Measurements from ENCODE around the gene SOCS2.

The SOCS2 gene

DNA sequence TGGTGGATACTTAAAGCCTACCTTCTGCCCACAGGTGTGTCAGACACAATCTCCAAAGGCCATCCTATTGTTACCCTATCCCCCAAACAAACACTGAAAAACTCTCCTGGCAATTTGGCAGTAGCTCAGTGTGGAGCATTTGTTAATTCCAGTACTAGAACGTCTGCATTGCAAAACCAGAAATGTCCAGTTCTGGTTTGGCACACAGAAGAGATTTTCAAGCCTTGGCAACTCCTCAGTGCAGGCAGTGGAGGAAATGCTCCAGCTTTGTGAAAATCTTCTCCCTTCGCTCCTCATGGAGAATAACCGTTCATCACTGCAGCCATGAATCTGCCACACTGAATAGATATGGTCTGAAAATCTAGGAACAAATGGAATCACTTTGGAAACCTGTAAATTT, 5.3 kb upstream of the SOCS2 start:
- DNase-seq (ENCODE audit: low read depth in 2 of 2): no peak

DNA sequence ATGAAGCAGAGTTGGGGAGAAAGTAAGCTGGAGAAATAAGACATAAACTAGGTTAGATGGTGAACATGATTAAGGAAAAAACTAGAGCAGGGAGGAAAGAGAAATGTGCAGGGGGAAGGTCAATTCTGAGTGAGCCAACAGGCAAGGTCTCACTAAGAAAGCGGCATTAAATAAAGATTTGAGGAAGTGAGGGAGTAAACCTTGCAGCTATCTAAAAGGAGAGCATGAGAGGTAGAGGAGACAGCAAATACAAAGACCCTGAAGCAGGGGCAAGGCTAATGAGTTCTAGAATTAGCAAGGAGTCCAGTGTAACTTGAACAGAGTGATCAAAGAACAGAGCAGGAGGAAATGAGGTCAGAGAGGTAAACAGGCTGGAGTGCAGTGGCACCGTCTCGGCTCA, 4.4 kb upstream of the SOCS2 start:
- DNase-seq (ENCODE audit: low read depth in 2 of 2): no peak

DNA sequence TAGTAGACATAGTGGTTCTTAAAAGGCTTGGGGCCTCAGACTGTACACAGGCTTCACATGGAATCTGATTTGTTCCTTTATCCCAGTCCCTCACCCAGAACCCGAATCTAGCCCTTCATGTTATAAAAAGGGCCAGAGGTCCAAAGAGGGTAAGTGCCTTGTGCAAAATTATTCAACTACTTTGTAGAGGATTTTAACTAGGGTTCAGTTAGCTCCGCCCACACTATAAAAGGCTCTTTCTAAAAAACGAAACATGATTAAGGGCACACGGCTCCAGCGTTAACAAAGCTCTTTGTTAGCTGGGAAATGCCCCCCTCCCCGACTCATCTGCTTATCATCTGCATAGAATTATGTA, 3.2 kb upstream of the SOCS2 start:
- DNase-seq (ENCODE audit: low read depth in 2 of 2): no peak

DNA sequence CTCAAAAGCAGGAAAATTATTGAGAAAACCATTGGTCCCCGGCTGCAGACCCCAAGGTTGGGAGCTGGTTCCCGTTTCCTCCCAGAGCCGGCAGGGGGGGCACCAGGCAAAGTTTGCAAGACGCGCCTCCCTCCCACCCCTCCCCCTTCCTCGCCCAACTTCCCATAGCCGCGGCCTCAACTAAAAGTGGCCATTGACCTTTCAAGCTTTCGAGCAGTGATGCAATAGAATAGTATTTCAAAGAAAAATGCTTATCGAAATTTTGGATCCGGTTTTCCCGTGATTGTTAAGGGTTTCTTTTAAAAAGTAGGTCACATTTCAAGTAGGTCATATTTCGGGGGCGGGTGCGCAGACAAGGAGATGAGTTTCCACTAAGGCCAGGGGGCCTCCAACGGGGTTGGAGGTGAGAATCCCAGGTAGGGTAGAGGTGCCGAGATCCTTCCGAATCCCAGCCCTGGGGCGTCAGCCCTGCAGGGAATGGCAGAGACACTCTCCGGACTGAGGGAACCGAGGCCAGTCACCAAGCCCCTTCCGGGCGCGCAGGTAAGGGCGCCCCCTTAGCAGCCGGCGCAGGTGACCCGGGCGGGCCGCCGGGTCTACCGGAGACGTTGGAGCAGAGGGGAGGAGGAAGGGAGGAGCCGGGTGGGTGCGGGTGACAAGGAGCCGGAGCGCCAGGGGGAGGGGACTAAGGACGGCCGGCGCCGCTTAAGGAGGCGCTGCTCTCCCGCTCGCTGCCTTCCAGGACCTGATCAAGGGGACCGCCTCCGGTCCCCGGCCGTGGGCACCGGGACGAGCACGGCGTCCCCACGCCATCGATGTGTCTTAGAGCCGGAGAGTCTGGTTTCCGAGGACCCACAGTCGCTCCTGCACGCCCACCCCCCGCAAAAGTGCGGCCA, 2.6 kb upstream of the SOCS2 start:
- peak; percentile 69 to 71 for DNase-seq (ENCODE audit: low read depth in 2 of 2)

DNA sequence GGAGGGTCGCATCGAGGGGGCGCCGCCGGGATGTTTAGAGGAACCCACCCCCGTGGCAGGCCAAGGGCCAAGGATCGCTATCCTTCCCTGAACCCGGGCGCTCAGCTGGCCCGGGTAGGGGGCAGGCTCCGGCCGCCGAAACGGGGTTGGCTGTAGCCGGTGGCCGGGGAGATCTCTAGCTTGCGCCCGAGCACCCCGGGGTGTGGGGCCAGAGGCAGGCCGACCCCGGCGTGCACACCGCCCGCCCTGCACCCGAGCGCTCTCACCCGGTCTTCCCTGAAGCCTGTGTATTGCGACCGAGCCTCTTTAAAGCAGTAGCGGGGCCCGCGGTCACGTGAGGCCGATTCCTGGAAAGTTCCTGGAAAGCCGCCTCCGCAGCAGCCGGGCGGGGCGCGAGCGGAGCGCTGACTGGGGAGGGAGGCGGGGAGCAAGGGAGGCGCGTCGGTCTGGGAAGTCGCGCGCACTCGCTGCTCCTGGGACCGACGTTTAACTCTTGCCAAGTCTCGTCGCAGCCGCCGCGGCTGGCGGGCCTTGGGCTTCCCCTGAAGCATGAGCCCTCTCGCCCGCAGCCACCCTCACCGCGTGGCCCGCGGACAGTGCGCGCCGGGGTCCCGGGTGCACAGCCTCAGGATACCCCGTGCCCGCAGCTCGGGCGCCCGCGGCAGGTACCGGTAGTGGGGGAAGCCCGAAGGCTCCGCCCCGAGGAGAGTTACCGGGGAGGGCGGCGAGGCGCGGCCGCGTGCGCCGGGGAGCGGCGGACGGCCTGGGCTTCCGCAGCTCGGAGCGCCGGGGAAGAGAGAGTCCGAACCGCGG, 1.7 kb upstream of the SOCS2 start:
- peak; percentile 83 to 86 for DNase-seq (ENCODE audit: low read depth in 2 of 2)

DNA sequence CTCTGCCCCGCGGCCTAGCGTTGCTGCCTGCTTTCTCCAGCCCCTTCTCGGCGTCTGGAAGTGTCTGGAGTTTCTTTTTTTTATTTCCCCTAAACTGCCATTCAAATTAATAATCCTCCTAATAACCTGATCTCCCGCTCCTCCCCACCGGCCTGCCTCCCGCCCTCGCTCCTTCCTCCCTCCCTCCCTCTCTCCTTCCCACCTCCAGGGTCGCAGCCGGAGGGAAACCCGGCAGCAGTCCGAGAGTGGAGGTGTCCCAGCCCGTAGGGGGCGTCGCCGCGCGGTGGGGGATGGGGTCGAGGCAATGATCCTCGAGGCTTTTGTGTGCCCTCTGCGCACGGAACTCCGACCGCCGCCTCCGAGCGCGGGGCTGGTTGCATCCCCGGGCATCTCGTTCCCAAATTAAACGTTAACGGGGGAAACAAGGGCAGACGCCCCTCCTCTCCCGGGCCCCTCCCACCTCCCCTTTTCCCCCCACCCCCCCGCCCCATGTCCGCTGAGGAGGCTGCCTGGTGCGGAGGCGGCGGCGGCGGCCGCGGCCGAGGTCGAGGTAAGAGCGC, 1.0 kb upstream of the SOCS2 start:
- peak; percentile 63 to 65 for DNase-seq (ENCODE audit: low read depth in 2 of 2)

DNA sequence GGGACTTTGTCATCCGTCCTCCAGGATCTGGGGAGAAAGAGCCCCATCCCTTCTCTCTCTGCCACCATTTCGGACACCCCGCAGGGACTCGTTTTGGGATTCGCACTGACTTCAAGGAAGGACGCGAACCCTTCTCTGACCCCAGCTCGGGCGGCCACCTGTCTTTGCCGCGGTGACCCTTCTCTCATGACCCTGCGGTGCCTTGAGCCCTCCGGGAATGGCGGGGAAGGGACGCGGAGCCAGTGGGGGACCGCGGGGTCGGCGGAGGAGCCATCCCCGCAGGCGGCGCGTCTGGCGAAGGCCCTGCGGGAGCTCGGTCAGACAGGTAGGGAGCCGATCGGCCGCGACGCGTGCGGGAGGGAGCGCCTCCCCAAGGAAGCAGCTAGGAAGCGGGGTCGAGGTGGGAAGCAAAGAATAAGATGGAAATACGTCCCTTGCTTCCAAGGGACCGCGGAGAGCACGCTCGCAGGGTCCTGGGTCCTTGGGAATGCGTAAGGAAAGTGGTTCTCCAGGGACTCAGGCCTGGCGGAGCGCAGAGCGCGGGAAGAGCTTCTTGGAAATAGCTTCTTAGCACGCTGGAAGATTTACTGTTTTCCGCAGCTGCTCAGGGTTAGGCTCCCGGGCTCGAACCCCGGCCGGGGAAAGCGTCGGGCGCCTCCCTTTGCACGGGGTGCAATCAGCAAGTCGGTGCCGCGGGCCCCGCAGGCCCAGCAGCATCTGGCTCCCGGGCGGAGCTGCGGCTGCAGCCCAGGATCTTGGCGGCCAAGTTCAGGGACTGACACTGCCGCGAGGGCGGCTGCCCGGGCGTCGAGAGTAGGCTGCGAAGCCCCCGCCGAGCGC, 457 bp downstream of the SOCS2 start:
- peak in 1 of 2 donors; percentile 15 for DNase-seq (ENCODE audit: low read depth in 2 of 2)

DNA sequence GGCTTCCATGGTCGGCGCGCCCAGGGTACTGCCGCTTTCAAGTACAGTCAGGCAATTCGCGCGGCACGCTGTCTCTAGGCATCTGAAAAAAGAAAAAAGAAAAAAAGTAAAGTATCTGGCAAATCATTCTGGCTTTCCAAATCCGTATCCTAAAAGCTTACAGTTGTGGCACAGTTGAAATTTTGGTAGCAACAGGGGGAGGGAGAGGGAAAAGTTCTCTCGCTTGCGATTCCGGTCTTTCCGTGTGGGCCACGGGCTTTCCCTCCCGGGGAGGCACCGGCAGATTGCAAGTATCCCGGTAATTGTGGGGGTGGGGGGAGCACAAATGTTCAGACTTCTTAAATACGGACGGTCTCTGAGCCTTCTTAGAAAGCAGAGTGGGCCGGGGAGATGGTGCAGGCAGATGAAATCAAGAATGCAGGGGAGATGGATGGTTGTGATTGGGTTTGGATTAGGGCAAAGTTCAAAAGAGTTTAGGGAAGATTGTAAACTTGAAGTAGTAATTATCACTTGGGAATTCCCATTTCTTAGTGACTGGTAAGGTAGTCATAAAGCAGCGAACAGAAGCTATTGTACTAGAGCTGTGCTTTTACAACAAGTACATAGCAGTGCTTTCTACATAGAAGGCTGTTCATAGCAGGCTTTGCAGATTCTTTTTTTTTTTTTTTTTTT, 1.2 kb downstream of the SOCS2 start:
- no peak for DNase-seq (ENCODE audit: low read depth in 2 of 2)

DNA sequence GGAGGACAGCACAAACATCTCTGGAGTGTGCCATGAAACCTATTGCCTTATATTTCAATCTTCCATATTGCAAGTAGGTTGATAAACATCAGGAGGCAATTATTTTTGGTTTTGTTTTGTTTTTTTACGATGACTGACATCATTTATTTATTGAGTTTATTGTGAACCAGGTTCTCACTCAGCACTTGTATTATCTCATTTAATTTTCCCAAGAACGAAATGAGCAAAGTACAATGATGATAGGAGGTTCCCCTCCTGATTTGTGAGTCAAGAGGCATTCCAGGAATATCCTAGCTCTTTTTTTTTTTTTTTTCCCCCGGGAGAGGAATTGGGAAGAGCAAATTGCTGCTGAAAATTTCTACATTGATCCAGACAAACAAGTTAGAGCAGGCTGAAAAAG, 4.7 kb downstream of the SOCS2 start:
- DNase-seq (ENCODE audit: low read depth in 2 of 2): no peak

DNA sequence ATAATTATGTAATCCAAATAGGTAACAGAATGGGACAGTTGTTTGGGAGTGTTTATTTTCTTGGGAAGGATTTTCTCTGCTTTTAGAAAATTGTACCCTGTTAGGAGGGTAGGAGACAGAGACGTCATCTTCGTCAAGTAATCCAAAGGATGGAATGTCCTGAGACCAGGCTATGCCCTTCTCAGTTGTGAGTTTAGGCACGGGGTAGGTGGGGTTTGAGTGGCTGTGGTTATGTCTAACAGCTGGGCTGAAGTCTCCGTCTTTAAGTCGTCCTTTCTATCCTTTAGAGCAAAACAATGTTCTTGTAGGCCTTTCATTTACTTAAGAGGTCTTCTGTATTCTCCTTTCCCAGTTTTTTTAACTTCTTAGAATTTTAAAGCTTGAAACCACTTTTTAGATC, 5.7 kb downstream of the SOCS2 start:
- no peak for DNase-seq (ENCODE audit: low read depth in 2 of 2)

DNA sequence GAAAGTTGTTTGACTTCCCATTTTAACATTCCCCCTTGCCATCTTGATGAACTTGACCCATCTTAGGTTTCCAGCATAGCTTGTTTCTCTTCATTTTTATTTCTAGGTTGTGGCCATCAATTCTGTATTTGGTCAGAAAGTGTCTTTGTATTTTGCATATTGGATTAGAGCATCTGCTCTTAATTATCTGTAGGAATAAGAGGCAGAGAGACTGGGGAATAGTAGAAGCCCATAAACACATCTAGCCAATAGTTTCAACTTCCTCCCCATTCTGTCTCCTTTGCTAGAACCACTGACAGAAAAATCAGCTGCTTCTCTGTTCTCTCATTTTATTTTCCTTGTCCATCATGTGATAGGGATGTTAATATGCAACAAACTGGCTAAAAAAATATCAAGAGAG, 8.2 kb downstream of the SOCS2 start:
- no peak for DNase-seq (ENCODE audit: low read depth in 2 of 2)

DNA sequence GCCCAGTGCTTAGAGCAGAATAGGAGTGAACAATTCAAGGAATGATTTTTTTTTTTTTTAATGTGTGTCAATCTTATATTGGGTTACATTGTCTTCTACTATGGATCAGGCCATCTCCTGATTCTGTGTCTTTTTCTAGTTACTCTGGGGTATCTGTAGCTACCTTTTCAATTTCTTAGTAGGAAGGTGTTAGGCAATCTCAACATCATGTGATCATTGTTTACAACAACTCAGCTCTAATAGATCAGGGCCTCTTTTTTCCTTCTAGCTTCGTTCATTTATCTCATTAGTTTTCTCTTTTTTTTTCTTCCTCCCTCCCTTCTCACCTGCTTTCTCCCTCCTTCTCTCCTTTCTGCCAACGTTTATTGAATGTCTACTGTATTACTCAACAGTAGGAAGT, 8.9 kb downstream of the SOCS2 start:
- no peak for DNase-seq (ENCODE audit: low read depth in 2 of 2)

DNA sequence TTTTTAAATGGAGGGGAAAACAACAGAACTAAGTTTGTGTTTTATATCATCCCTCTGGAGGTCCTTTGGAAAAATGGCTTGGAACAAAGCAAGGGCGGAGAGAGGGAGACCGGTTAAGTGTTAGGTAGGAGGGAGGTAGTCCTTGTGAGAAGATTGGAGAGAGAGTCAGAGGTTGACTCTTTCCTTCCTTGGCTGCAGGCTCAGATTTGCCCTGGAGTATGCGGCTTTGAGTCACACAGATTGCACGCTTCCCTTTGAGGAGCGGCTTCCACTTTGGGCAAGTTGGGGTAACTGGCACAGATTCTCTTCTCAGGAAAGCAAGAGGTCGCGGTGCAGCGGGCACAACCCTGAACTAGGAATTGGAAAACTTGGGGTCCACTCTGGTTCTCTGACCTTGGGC, 9.9 kb downstream of the SOCS2 start:
- DNase-seq (ENCODE audit: low read depth in 2 of 2): no peak

DNA sequence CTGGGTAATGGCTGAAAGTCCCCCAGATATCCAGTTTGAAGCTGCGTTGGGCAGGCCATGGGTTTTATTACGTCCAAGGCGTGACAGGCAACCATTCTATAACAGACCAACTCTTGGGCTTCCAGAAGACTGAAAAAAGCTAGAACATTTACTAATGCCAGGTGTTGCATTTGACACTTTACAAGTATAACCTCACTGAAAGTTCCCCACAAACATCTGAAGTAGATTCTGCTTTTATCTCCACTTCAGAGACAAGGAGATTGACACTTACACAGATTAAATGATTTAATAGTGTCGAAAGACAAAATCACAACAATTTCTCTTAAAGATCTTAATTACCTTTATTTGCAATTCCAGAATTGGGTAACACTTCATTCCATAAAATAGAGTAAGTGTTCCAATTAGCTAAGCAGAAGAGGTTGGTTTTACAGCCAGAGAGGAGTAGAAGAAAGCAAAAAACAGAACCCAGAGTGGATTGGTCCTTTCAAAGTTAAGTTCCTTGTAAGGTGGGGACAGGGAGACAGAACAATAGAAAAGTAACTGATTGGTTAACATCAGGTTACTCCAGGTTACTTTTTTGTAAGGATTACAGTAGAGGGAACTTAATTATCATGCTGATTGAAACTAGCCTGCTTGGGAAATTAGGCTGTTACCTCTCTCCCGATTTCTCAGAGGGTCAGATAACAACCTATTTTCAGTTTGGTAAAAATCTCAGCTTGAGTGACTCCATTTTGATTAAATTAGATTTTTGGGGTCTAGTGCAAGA, 11.3 kb downstream of the SOCS2 start:
- no peak for DNase-seq (ENCODE audit: low read depth in 2 of 2)

DNA sequence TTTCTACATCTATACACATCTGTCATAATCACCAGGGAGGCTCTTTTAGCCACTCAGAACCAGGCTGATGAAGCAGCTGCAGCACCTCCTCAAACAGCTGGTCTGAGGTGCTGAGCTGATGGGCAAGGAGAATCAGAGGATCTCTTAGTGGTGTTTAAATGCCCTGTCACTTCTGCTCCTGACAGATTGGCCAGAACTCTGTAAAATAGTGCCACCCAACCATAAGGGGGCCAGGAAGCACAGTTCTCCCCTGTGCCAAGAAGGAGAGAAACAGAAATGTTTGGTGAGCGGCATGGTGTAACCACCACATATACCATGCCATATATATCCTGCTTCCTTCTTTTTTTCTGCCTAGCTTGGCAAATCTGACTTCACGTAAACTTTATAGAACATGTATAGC, 12.8 kb downstream of the SOCS2 start:
- no peak for DNase-seq (ENCODE audit: low read depth in 2 of 2)

DNA sequence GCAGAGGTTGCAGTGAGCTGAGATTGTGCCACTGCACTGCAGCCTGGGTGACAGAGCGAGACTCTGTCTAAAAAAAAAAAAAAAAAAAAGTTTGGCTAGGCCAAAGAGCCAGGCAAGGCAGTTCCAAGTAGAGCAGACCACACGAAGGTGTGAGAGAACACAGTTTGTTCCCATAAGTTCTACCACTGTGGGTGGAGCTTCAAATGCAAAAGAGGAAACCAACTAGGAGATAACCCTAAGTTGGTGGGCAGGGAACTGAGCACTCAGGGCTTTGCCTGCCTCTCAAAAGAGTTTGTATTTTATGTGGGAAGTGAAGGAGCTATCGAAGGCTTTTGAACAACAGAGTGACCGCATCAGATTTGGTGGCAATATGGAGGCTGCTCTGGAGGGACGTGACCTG, 15.1 kb downstream of the SOCS2 start:
- no peak for DNase-seq (ENCODE audit: low read depth in 2 of 2)

DNA sequence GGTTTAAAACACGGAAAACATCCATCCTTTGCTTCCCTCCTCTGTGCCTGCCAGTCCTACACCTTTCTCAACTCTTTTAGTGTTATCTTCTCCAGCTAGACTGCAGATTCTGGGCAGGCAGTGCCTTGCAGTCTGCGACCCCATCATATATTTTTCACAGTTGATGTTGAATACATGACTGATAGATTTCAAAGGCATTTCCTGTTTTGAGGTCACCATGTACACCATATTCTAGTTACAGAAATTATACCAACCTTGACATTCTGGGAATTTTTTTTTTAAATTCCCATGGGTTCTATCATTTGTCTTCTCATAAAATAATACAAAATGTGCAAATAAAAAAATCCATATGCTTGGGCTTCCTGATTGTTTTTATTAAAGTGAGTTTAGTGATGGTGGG, 16.6 kb downstream of the SOCS2 start:
- DNase-seq (ENCODE audit: low read depth in 2 of 2): no peak

DNA sequence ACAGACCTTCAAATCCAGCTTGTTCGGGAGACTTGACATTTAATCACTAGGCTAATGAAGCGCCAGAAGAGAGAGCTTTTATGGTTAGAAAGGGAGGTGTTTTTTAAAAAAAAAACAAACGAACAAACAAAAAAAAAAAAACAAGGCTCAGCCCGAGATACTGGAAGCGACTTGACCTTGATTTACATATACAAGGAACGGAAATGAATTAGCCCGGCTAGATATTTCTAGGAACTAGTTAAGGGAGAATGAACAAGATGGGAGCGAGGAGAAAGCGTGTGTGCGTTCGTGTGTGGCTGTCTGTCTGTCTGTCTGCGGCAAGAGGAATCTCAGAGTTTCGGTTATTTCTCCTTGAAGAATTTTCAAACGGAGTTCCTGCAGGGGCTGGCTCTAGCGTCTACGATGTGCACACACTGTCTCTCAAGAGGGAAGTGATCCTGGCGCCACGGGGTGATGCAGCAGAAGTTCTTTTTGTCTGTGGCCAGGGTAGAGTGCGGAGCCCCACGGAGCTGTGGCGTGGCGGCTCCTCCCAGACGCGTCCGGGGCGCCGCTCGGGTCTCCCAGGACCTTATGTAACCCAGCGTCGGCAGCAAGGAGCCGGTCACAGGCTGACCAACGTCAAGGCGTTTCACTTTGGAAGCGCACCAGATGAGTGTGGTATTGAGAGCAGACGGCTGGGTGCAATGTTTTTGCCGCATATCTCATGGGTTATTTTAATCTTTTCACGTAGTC, 18.8 kb downstream of the SOCS2 start:
- no peak for DNase-seq (ENCODE audit: low read depth in 2 of 2)

DNA sequence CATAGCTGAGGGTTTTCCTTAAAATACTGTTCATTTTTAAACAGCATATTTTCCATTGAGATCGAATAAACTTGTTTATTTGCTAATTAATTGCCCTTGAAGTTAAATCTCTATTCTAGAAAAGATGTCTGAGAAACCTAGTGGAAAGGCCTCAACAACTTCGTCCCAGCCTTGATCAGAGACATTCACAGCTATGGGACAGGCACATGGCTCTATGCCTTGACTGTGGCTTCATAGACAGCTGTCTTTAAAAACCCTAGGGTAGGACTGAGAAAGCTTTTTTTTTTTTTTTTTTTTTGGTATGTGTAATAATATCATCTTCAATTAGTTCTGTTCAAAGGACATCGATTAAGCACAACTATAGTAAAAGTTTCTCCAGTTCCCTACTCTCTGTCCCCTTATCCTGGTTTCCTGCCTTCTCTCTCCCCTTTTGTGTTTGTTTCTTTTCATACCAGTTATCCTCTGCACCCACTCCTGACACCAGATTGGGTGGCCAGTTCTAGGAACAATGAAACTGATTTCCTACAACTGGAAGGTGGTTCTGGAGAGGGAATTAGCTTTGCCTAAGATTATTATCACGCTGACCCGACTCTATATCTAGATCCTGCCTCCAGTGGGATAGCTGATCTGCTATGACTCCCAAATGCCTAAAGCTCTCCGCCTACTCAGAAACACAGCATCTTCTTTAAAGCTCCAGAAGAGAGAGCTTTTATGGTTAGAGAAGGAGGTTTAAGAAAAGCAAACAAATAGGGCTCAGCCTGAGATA, 20.3 kb downstream of the SOCS2 start:
- no peak for DNase-seq (ENCODE audit: low read depth in 2 of 2)

All from stimulated activated CD8-positive, alpha-beta memory T cell treated with anti-CD3 and anti-CD28 coated beads, Interleukin-2, amount 100 ng/mL, for 48 hours (primary cell).